ENCODE results near the gene NDST1. TPM values are rescaled to one million over a fixed set of nuclear protein-coding genes. Genes with fewer than 3 reads are reported as not detected.
A peak's percentile ranks its signal among the peaks of the same experiment; 100 is the strongest.
"Not testable (repeated sequence)": the region's sequence is repeated elsewhere in the genome, so short reads cannot be mapped to it uniquely, and the experiment has no call there.

NDST1 gene
- polyA plus RNA-seq (ENCODE audit: insufficient read length in 4 of 4) = 10 to 100 TPM; 53.2 to 64.0 (median 57.8) TPM

DNA sequence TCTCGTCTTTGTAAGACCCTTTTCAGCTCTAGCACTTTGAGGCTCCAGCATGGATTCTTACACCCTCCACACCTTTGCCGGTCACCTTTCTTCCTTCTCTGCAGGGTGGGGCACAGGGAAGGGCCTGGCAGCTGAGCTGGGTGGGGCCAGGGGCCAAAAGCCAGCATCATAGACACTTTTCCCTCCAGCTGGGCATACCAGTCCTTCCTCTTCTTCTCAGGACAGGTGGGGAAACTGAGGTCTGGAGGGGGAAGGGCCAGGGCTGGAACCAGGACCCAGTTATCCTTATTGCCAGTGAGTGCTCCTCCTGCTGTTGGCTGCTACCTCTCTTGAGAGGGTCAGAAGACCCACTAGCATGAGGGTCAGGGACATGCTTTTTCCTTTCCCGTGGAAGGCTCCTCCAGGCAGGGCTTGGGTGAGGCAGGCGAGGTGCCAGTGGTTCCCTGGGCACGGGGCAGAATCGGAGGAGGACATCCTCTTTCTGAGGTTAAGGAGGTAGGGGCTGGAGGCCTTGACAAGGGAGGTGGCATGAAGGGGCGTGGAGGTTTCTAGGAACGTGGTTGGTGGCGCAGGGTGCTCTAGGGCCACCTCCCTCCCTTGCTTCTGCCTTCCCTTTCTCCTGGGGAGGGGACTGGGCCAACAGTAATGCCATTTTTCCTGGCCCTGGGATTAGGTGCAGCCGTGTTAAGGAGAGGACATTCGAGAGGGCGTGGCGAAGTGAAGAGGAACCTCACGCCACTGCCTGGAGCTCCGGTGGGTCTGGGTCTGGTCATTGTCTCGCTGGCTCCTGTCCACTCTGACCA, at the start of gene NDST1:
TSS of gene NDST1 (plus strand) at position 658 of the 803 bp plus-strand sequence. CDS start 13,124 bp downstream, outside the sequence.
- no peak for DNase-seq (ENCODE audit: low read depth in 4 of 4, low spot score in 3 of 4)

DNA sequence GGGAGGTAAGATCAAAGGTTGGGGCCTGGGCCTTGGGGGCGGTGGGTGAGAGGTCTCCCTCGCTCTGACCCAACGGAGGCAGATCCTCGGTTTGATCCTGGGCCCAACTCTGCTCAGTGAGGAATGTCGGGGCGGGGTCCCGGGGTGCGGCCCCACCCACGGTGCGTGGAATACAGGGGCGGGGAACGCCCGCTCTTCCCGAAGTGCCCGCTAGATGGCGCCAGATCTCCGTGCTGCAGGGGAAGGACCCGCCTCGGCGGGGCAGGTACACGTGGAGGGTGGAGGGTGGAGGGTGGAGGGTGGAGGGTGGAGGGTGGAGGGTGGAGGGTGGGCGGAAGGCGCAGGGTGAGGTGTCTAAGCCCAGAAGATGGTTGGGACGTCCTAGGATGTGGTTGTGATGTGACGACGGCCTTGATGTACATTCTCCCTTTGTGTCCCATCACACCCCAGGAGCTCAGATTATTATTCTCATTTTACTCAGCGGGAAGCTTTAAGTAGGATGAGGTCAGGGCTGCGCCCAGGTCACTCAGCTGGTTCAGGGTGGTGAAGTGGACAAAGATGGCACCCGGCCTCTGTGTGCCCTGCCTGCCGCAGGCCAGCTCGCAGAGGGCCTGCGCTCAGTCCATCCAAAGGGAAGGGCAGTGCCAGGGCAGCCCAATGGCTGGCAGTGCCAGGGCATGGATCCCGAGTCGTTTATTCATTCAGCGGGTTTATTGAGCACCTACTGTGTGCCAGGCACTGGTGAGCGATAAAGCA, 49.0 kb upstream of the NDST1 start:
- peak in 2 of 4 donors; percentile 44 to 55 for DNase-seq (ENCODE audit: low read depth in 4 of 4, low spot score in 3 of 4)

DNA sequence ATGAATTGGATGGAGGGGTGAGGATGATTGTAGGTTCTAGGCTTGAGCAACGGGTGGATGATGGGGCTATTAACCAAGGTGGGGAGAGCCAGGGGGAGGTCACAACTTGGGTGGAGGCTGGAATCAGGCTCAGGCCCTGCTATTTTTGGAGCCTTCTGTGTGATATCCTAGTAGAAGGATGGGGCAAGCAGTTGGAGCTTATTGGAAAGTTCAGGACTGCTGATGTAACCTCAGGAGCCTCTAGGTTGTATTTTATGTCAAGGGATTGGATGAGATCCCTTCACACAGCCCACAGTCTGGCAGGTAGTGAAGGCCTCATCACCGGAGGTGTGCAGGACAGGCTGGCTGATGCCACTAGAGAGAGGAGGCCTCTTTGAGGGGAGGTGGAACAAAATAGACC, 47.1 kb upstream of the NDST1 start:
- no peak for DNase-seq (ENCODE audit: low read depth in 4 of 4, low spot score in 3 of 4)

DNA sequence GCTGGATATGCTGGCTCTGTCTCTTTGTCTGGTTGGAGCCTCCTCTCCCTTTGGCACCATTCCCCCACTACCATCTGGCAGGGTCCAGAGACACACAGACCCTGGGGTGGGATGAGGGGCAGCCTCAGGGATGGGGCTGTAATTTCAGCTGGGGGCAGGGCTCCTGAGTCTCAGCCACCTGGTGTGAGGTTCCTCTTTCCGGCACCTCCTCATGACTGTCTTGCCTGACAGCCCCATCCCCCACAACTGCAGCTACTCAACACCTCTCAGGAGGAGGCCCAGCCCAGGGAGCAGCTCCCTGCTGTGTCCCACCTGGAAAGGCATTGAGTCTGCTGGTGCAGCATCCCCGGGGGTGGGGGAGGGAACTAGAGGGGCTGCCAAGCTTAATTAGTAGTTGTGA, 46.7 kb upstream of the NDST1 start:
- no peak for DNase-seq (ENCODE audit: low read depth in 4 of 4, low spot score in 3 of 4)

DNA sequence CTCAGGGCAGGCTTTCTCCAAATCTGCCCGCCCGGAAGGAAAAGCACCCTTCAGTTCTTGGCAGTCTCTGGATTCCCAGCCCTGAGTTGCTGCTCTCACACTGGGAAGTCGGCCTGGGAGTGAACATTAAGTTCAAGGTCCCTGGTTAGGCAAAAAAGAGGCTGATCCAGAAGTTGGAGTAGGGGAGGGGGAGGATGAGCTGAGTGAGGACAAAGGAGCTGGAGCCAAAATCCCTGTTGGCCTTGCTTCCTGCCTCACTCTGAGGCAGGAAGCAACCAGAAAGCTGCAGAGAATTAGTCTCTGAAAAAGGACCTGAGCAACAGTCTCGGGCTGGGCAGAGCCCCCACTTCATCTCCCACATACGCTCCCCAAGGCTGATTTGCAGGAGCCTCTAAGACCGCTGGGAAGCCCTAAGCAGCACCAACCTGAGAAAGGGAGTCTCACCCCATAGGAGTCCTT, 43.3 kb upstream of the NDST1 start:
- DNase-seq (ENCODE audit: low read depth in 4 of 4, low spot score in 3 of 4) = no peak

DNA sequence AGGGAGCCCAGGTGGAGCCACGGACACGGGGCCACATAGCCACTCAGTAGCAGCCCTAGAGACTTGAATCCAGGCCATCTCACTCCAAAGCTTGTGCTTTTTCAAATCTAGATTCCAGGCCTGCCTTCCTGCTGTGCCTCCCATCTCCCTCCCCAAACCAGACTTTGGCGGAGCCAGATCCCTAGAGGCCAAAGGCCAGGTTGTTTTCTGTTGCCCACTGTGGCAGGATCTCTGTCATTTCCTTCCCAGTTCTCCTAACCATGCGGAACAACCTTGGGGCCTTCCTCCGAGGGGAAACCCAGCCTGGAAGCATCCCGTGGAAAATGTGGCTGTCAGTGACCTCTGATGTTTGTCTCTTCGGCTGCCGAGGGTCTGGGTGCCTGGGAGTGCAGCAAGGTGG, 42.0 kb upstream of the NDST1 start:
- DNase-seq (ENCODE audit: low read depth in 4 of 4, low spot score in 3 of 4) = no peak

DNA sequence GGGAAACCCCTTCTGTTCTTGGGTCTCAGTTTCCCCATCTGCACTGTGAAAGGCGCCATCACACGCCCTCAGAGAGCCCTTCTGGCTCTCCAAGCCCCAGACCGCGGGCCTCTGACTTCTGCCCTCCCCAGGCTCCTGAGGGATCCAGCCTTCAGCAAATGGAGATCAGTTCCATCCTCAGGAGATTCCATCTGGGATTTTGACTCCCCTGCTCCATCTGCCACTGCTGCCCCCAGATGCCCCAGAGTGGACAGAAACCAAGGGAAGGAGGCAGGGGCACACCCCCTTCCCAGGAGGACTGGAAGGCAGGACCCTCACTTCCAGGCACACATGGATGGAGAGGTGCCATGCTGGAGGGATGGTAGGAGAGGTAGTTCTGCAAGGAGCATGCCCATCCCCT, 39.7 kb upstream of the NDST1 start:
- no peak for DNase-seq (ENCODE audit: low read depth in 4 of 4, low spot score in 3 of 4)

DNA sequence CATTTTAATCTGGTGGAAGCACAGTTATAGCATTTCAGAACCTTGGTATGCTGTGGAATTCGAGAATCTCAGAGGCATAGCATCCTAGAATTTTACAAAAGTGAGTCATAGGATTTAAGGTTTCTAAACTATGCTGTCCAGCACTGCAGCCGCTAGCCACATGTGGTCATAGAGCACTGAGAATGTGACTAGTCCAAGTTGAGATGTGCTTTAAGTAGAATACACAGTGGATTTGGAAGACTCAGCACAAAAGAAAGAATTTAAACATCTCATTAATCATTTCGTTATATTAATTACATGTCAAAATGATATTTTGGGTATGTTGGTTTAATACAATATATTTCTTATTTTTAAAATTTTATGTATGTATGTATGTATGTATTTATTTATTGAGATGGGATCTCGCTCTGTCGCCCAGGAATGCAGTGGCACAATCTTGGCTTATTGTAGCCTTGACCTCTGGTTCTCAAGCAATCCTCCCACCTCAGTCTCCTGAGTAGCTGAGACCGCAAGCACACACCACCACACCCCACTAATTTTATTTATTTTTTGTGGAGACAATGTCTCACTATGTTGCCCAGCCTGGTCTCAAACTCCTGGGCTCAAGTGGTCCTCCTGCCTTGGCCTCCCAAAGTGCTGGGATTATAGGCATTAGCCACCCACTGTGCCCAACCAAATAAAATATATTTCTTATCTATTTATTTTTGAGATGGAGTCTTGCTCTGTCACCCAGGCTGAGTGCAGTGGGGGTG, 38.0 kb upstream of the NDST1 start:
- no peak for DNase-seq (ENCODE audit: low read depth in 4 of 4, low spot score in 3 of 4)

DNA sequence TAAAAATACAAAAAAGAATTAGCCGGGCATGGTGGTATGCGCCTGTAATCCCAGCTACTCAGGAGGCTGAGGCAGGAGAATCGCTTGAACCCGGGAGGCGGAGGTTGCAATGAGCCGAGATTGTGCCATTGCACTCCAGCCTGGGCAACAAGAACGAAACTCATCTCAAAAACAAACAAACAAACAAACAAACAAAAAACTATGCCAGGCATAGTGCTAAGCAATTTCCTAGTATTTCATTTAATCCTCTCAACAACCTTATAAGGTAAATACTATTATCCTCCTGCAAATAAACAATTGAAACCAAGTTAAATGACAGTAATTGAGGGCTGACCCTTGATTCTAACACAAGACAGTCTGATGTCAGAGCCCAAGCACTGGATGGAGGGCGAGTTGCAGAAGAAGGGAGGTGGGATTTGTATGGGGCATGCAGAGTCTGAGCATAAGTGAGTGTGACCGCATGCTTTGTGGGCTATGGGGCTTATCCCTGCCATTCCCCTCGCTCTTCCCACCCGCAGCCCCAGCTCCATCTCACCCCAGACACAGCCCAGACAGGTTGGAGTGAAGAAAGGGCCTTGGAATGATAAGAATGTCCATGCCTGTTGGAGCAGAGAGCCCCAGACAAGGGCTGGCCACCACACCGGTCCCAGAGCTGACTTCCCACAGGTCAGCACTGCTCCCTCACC, 34.1 kb upstream of the NDST1 start:
- DNase-seq (ENCODE audit: low read depth in 4 of 4, low spot score in 3 of 4) = no peak

DNA sequence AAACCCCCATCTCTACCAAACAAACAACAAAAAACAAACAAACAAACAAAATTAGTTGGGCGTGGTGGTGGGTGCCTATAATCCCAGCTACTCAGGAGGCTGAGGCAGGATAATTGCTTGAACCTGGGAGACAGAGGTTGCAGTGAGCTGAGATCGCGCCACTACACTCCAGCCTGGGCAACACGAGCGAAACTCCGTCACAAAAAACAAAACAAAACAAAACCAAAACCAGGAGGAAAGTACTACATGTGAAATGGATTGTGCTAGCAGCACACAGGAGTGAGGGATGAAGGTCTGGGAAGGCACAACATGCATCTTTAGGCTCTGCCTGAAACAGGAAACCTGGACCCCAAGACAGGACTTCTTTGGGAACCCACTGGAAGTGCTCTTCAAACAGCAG, 31.4 kb upstream of the NDST1 start:
- not testable (repeated sequence) for DNase-seq (ENCODE audit: low read depth in 4 of 4, low spot score in 3 of 4)

DNA sequence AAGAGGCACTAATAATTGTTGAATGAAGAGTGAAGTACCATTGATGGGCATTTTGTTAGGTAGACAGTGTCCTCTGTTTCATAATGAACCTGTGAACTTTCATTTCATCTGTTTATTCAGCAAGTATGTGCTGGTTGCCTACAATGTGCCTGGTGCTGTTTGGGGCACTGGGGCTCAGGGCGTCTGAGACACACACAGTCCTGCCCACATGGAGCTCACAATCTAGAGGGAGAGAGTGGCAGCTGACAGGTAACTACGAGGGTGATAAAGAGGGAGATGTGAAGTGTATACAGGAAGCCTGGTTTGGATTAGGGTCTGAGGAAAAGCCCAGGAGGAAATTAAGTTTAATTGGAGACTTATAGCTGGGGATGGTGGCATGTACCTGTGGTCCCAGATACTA, 28.5 kb upstream of the NDST1 start:
- no peak for DNase-seq (ENCODE audit: low read depth in 4 of 4, low spot score in 3 of 4)

DNA sequence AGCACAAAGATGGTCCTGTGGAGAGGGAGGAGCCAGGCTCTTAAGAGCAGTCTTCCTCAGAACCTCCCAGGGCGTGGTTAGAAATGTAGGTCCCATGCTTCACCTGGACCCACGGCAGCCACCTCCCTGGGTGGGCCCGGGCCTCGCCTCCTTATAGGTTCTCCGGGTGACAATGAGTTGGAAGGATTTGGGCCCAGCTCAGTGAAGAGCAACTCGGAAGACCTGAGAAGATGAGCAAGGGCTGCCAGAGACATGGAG, 26.3 kb upstream of the NDST1 start:
- DNase-seq (ENCODE audit: low read depth in 4 of 4, low spot score in 3 of 4) = no peak

DNA sequence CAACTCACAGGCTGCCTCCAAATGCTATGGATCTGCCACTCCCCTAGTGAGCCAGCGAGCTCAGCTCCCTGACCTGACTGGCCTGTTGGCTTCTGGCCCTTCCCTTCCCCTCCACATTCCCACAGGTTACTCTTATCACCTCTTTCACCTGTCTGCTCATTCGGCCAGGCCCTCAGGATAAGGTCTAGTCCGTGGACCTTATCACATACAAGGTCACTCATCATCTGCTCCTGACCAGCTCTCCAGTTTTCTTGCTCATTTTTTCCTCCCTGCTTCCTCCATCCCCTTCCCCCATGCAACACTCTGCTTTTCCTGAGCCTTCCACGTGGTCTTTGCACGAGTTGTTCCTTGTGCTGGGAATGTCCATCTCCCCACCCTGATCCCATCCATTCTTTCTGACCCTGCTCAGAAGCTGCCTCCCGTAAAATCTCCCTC, 25.9 kb upstream of the NDST1 start:
- no peak for DNase-seq (ENCODE audit: low read depth in 4 of 4, low spot score in 3 of 4)

DNA sequence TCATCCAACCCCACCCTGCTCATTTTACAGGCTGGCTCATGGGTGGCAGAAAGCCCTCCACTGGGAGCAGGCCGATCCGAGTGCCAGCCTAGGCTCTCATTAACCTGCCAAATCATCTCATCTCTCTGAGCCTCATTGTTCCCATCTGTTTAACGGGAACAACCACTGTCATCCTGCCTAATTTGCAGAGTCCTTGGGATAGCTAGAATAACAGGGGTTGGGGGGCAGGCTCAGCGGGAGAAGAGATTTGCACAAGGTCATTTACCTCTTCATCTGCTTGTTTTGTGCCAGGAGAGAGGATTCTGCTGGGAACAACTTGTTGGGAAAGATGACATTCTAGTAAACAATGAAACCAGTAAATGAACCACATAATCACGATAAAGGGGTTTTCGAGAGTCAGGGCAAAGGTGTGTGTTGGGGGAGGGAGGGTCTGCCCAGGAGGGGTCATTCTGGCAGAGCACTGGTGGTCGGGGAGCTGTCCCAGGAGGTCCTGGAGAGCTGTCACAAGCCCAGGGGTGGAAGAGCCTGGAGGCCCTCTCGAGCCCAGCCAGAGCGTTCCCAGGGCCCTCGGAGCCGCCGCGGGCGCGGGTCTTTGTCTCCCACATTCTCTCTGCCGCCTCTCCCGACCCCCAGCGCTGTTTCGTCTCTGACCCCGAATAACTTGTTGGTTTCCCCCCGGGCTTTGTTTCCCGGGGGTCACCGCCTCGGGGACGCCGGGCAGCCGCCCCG, 22.8 kb upstream of the NDST1 start:
- DNase-seq (ENCODE audit: low read depth in 4 of 4, low spot score in 3 of 4) = no peak

DNA sequence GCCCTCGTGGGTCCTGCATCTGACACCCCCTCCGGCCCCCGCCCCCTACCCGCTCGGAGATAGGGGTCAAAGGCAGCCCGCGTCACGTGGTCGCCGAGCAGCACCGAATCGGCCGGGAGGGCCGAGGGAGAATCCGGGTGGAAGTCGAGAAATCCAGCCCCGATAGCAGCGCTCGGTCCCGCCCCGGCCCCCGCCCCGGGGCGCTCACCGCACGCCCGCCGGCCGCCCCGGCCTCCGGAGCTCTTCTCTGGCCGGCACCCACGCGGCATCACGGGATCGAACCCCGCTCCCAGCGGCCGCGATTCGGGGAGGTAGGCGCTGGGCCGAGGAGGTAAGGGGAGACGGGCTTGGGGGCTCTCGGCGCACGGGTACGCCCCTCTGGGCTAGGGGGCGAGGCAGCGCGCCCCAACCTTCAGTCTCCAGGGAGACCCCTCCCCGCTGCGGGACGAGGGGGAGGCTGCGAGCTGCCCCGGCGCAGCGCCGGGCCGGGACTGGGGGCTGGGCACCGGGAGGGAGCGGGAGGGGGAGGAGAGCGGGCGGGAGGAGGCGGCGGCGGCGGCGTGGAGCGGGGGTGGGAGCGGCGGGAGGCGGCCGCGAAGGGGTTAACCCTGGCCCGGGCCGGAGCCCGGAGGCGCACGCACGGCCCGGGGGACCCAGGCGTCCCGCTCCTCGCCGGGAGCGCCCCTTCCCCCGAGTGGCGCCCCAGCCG, 22.1 kb upstream of the NDST1 start:
- no peak for DNase-seq (ENCODE audit: low read depth in 4 of 4, low spot score in 3 of 4)

DNA sequence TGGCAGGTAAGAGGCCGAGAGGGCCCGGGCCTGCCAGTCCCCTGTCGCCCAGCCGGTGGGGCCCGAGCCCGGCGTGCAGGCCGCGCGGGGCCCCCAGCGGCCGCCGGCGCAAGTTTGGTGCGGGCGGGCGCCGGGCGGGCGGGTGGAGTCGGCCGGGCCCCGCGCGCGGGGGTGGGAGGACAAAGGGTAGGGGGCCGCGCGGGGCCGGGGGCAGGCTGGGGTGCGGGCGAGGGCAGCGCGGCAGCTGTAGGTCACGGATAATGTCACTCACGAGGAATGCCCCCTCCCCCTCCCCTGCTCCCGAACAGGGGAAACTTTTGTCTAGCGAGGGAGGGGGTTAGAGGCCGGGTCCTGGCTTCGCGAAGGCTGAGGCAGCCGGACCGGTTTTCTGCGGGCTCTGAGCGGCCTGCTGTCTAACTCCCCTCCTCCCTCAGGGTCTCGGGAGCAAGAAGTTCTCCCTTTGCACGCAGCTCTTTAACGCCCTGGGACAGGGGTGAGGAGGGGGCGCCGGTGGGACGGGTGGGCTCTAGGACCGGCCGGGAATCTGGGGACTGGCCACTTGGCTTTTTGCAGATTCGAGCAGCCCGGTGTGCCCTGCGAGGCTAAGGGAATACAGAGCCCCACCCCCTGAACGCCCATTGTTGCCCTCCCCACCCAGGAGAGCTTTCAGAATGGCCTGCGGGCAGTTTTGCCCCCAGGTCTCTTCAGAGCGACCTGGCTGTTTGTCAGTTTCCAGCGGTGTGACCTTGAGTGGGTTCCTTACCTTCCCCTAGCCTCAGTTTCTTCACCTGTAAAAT, 21.3 kb upstream of the NDST1 start:
- DNase-seq (ENCODE audit: low read depth in 4 of 4, low spot score in 3 of 4) = peak in 3 of 4 donors; percentile 68 to 74 (median 69)

DNA sequence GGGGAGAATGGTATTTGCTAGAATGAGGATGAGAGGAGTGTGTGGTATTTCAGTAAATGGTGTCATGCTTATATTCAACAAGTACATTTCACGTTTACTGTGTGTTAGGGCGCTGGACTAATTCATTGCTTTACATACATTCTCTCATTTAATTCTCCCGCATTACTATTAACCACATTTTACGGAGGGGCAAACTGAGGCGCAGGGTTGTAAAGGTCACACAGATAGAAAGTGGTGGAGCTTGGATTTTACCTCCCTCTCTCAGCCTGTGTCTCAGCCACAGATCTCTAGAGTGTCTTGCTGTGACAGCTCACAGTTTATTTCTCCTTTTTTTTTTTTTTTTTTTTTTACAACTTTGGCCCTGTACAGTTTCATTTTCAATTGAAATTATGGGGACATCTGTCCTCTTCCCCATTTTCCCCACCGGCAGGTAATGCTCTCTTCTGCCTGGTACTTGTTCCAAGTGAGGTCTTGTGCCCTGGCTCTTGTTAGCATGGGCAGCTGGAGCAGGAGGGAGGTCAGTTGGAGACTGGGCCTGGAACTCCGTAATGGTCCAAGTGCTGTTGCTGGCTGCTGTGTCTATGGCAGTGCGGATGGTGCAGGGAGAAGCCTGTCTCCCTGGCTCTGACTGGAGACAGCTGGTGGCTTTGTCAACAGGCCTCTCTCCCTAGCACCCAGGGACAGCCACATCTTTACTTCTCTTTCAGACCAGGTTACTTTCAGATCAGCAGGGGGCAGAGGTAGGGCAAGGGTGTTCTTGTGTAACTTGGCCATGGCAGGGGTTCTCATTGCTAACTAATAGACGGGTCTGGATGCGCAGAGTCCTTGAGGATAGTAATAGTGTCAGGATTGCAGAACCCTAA, 20.5 kb upstream of the NDST1 start:
- DNase-seq (ENCODE audit: low read depth in 4 of 4, low spot score in 3 of 4) = no peak
